ENCODE measurements around the gene CARS1. TPM values are rescaled to one million over a fixed set of nuclear protein-coding genes. Genes with fewer than 3 reads are reported as not detected.

The CARS1 gene
- total and polyA plus RNA-seq, 2 of the 8 experiments (the other 6 are each of a cell fraction or from before 2014, with no cell fraction given), result 44.1 to 100 TPM

- Histone ChIP-seq H3K27ac (ENCODE audit: low read depth, low read length) (no peak overlapping the region), H4K20me1 (replicated peaks in 1 of 2; ENCODE audit: control insufficient read depth in 1 of 2, insufficient read depth in 2 of 2, low read length in 2 of 2) (peaks cover 0 to 9% of the 10 kb centered on the region in 2 experiments), H3K4me2 (ENCODE audit: insufficient read depth in 1 of 2, low read depth in 2 of 2, low read length in 2 of 2) (no peak overlapping the region), H2BK120ac (replicated peaks; ENCODE audit: low read depth, low read length) (no peak overlapping the region), H3K79me2 (ENCODE audit: control insufficient read depth in 1 of 2, insufficient read depth in 2 of 2, low read length in 2 of 2) (no peaks in the 10 kb centered on the region), H3K4me3 (ENCODE audit: extremely low read depth in 1 of 4, insufficient read depth in 2 of 4, low read depth in 3 of 4, low read length in 4 of 4) (no peak overlapping the region), H4K8ac (ENCODE audit: extremely low read depth, insufficient read depth, low read length) (no peak overlapping the region), H2BK12ac (ENCODE audit: low read depth, low read length) (no peak overlapping the region), H3K56ac (replicated peaks; ENCODE audit: insufficient read length, low read depth, low read length) (no peak overlapping the region), H3K23ac (ENCODE audit: insufficient read length) (no peak overlapping the region), H2AK5ac (ENCODE audit: low read depth, low read length) (no peak overlapping the region), H3K79me1 (ENCODE audit: low read depth, low read length) (no peaks in the 10 kb centered on the region), H3K4me1 (replicated peaks in 1 of 4; ENCODE audit: control insufficient read depth in 3 of 4, insufficient read depth in 4 of 4, low read length in 3 of 4) (no peaks in the 10 kb centered on the region), H3K4ac (replicated peaks; ENCODE audit: insufficient read length, low read depth, low read length) (no peak overlapping the region), H3K9ac (replicated peaks in 1 of 4; ENCODE audit: extremely low read depth in 1 of 4, low read depth in 3 of 4, low read length in 3 of 4) (no peak overlapping the region), H3K23me2 (ENCODE audit: low read depth, low read length) (no peaks in the 10 kb centered on the region), H2BK5ac (ENCODE audit: low read depth, low read length) (no peak overlapping the region), H3K18ac (ENCODE audit: extremely low read depth, low read length) (no peak overlapping the region), H4K5ac (ENCODE audit: insufficient read length, low read depth, low read length) (no peak overlapping the region), H2BK15ac (ENCODE audit: low read length) (no peak overlapping the region), H2BK20ac (ENCODE audit: low read length) (no peak overlapping the region), H3K36me3 (ENCODE audit: control insufficient read depth in 2 of 4, insufficient read depth in 4 of 4, low read length in 3 of 4) (peaks cover 20 to 68% (median 50%) of the 10 kb centered on the region in 4 experiments), H3K27me3 (replicated peaks in 1 of 4; ENCODE audit: control insufficient read depth in 3 of 4, extremely low read depth in 1 of 4, insufficient read depth in 3 of 4, low read length in 3 of 4) (no peaks in the 10 kb centered on the region), H3K9me3 (ENCODE audit: insufficient read depth in 2 of 2, low read depth in 1 of 2, low read length in 1 of 2) (no peaks in the 10 kb centered on the region), H3K14ac (ENCODE audit: insufficient read length) (no peak overlapping the region), H4K91ac (replicated peaks; ENCODE audit: insufficient read length, low read length) (no peak overlapping the region), H2AFZ (ENCODE audit: low read length) (no peak overlapping the region)
- no peak for TF ChIP-seq BRCA1 (IDR thresholded peaks at IDR 0.05; ENCODE audit: low read depth, low read length)
- ChIA-PET CTCF (ENCODE audit: partially characterized antibody) (interaction anchor here (0.5 to 1.7 kb wide), 3 partner anchors 17 to 1432 kb away, joined by 3 to 6 read pairs (median 4); no protein-coding TSS in a partner anchor), POLR2A (ENCODE audit: partially characterized antibody) (interaction anchor here (1.2 to 1.9 kb wide), 6 partner anchors 11 to 17 kb away, joined by 3 to 7 read pairs (median 4); no protein-coding TSS in a partner anchor)
- DNase-seq (ENCODE audit: low read depth in 1 of 2, low spot score in 2 of 2) (no peak), FAIRE-seq (no peak)
- 90% methylated on average over 12 of the region's 13 CpGs; no CpG with 5 or more reads in 1 of the 2 experiments for WGBS, 2 experiments (ENCODE audit: extremely low coverage in 1 of 2, insufficient coverage in 1 of 2, insufficient read length in 1 of 2, insufficient replicate concordance in 2 of 2, low coverage in 1 of 2, low lambda C conversion rate in 2 of 2, missing lambda C conversion rate in 1 of 2)
Observed at GRCh38 chr11:3010521-3011275, 46.5 kb downstream of the CARS1 start.
